ENCODE measurements around the gene GPX6.
"Not testable (repeated sequence)": the region's sequence is repeated elsewhere in the genome, so short reads cannot be mapped to it uniquely, and the experiment has no call there.

The GPX6 gene

DNA sequence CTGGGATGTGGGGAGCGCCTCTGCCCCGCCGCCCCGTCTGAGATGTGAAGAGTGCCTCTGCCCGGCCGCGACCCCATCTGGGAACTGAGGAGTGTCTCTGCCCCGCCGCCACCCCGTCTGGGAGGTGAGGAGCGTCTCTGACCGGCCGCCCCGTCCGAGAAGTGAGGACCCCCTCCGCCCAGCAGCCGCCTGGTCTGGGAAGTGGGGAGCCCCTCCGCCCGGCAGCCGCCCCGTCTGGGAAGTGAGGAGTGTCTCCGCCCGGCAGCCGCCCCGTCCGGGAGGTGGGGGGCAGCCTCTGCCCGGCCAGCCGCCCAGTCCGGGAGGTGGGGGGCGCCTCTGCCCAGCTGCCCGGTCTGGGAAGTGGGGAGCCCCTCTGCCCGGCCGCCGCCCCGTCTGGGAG, 13.5 kb downstream of the GPX6 start:
- H3K4me1 Mint-ChIP-seq (ENCODE audit: low read depth); H3K27ac Mint-ChIP-seq; H3K36me3 Mint-ChIP-seq; H3K27me3 Mint-ChIP-seq; H3K4me3 Mint-ChIP-seq; H3K9me3 Mint-ChIP-seq (ENCODE audit: low read depth): not testable (repeated sequence)

DNA sequence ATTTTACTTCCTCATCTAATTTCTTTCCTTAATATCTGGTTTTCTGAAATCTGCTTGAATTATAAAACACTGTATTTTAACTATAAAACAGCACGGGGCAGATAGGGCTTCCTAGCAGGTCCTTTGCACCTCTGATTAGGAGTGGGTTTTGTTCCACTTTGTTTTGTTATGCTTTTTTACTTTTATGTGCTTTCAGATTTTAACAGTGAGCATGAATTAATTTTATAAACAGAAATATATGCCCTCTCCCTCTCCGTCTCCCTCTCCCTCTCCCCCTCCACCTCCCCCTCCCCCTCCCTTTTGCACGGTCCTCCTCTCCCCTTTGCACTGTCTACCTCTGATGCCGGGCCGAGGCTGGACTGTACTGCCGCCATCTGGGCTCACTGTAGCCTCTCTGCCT, 14.3 kb downstream of the GPX6 start:
- Mint-ChIP-seq H3K27me3 (peaks cover 4% of the 10 kb centered on the region), H3K9me3 (ENCODE audit: low read depth) (no peaks in the 10 kb centered on the region), H3K4me1 (ENCODE audit: low read depth) (peaks cover 1% of the 10 kb centered on the region), H3K27ac (no peak overlapping the region), H3K4me3 (no peak overlapping the region), H3K36me3 (no peaks in the 10 kb centered on the region)

DNA sequence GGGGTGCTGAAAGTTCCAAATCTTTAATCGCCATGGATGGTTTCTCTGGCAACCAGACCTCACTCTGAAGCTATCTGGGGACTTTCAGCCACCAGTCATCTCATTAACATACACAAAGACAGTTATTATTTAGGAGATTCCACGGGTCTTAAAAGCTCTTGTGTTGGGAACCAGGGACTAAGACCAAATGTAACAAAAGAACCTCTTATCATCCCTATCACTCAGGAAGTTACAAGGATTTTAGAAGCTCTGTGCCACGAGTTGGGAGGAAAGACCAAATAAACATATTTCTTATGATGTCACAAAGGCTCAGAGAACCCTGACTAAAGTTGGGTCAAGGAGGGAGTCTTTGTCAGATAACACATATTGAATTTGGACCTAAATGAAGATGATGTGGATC, 17.7 kb downstream of the GPX6 start:
- Mint-ChIP-seq H3K4me3 (no peak overlapping the region), H3K4me1 (ENCODE audit: low read depth) (no peaks in the 10 kb centered on the region), H3K36me3 (no peaks in the 10 kb centered on the region), H3K27ac (no peak overlapping the region), H3K27me3 (peaks cover 9% of the 10 kb centered on the region), H3K9me3 (ENCODE audit: low read depth) (no peaks in the 10 kb centered on the region)

DNA sequence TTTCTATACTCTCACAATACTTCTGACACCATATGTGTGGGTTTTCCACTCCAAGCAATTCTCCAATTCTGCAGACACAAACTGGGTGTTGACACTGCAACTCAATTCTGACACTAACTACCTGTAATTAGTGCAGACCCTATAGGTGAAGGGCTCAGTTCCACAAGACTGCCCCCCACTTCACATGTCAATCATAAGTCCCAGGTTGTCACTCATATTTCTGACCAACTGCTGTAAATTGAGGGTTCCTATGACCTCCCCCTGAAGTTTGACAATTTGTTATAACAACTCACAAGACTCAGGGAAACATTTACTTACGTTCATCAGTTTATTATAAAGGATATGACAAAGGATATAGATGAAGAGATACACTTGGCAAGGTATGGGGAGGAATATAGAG, 18.3 kb downstream of the GPX6 start:
- no peaks in the 10 kb centered on the region for H3K9me3 Mint-ChIP-seq (ENCODE audit: low read depth)
- H3K4me1 Mint-ChIP-seq (ENCODE audit: low read depth): no peaks in the 10 kb centered on the region
- no peak overlapping the region for H3K4me3 Mint-ChIP-seq
- H3K36me3 Mint-ChIP-seq: no peaks in the 10 kb centered on the region
- H3K27ac Mint-ChIP-seq: no peak overlapping the region
- H3K27me3 Mint-ChIP-seq: peaks cover 12% of the 10 kb centered on the region

DNA sequence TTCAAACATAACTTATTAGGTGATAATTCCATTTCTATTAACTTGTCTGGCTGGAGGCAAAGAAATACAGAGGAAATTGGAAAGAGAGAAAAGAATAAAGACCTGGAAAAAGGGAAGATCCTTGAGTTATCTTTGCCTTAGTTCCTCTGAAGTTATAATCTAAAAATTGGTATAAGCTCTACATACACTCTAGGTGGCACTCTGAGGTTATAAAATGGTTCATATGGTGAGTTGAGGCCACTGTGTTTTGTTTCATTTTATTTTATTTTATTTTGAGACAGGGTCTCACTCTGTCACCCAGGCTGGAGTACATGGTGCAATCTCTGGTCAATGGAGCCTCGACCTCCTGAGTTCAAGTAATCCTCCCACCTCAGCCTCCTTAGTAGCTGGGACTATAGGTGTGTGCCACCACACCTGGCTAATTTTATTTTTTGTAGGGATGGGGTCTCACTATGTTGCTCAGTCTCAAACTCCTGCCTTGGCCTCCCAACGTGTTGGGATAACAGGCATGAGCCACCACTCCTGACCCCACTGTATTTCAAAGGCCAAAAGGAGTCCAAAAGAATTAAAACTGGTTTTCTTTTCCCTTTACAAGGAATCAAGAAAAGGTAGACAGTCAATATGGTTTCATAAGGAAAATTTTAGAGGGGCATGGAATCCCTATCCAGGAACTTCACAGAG, 19.4 kb downstream of the GPX6 start:
- Mint-ChIP-seq H3K36me3 (no peaks in the 10 kb centered on the region), H3K4me1 (ENCODE audit: low read depth) (peaks cover 6% of the 10 kb centered on the region), H3K27ac (no peak overlapping the region), H3K4me3 (no peak overlapping the region), H3K27me3 (peaks cover 21% of the 10 kb centered on the region), H3K9me3 (ENCODE audit: low read depth) (no peaks in the 10 kb centered on the region)

DNA sequence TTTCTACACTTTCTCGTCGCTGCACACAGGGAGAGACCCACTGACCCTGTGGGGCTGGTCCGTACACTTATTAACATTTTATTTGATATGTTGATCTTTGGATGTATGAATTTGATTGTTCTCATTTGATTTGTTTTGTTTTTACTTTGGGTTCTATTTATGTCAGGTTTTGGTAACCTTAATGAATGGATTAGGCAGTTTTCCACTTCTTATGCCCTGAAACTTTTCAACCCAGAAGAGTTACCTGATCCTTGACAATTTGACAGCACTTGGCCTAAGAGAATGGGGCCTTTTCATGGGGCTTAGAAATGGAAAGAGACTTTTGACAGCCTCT, 23.6 kb downstream of the GPX6 start:
- peak overlapping the region; percentile 59 for H3K4me3 Mint-ChIP-seq
- H3K36me3 Mint-ChIP-seq: no peaks in the 10 kb centered on the region
- H3K4me1 Mint-ChIP-seq (ENCODE audit: low read depth): peaks cover 23% of the 10 kb centered on the region
- H3K9me3 Mint-ChIP-seq (ENCODE audit: low read depth): no peaks in the 10 kb centered on the region
- H3K27ac Mint-ChIP-seq: no peak overlapping the region
- H3K27me3 Mint-ChIP-seq: peaks cover 37% of the 10 kb centered on the region

DNA sequence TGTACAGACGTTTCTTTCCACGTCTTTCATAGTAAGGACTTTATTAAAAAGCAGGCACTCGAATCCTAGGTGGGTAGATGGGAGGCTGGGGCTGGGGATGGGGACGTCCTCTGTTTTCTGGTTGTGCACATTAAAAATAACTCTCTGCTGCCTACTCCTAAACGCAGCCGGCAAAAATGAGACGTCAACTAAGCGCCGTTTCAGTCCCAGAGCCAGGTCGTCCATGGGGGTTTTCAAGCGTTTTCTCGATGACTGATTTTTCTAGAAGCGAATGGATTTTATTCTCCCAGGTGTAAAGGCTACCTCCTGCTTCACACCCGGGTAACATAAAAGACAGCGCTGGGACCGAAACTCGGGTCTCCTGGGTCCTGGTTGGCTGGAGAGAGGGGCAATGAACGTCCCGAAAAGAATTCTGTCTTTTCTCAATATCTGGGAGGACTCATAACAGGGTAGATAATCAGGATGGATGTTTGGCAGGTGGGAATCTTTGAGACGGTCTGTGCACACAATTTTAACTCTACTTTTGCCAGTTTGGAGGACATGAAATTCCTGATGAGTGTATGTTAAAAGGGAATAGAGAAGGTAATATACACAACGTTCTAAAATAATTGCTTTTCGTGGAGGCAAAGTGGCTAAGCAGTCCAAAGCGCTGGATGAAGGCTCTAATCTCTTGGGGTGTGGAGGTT, 25.2 kb downstream of the GPX6 start:
- Mint-ChIP-seq H3K9me3 (ENCODE audit: low read depth) (no peaks in the 10 kb centered on the region), H3K27ac (peak overlapping the region; percentile 52), H3K4me3 (peak overlapping the region; percentile 83), H3K27me3 (peaks cover 37% of the 10 kb centered on the region), H3K36me3 (peaks cover 4% of the 10 kb centered on the region), H3K4me1 (ENCODE audit: low read depth) (peaks cover 23% of the 10 kb centered on the region)

DNA sequence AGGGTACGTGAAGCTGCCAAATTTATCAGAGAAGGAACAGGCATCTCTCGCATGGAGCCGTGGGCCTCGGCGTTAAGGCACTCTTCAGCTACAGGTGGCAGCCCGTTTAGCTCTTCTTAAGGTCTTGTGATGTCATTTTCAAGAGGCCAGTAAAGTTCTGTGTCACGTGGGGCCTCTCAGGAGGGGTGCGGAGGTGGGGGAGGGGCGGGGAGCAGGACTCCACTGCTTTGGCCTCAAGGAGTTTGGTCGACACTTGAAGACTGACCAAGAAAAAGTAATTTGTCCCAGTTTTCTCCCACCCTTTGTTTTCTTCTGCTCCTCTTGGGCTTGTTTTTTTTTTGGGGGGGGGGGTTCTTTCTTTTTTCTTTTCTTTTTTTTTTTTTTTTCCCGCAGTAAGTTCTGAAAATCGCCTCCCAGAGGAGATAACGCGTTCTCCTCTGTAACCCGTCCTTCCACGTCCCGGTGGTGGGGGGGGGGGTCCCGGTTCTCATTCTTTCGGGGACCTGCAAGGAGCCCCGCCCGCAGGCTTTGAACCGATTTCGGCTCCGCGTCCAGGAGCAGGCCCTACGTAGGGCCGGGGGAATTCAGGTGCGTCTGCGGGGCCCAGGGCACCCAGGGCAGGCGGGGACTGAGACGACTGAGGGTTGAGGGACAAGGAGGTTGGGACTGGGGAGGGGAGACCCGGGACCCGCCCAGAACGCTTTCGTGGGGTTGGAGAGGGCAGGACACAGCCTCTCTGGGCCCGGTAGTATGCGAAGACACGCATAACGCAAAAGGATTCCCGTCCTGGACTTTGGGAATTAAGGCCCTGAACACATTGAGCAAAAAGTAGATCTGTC, 26.0 kb downstream of the GPX6 start:
- Mint-ChIP-seq H3K9me3 (ENCODE audit: low read depth) (no peaks in the 10 kb centered on the region), H3K4me3 (peak overlapping the region; percentile 83), H3K27me3 (peaks cover 37% of the 10 kb centered on the region), H3K27ac (peak overlapping the region; percentile 84), H3K4me1 (ENCODE audit: low read depth) (peaks cover 23% of the 10 kb centered on the region), H3K36me3 (peaks cover 4% of the 10 kb centered on the region)

DNA sequence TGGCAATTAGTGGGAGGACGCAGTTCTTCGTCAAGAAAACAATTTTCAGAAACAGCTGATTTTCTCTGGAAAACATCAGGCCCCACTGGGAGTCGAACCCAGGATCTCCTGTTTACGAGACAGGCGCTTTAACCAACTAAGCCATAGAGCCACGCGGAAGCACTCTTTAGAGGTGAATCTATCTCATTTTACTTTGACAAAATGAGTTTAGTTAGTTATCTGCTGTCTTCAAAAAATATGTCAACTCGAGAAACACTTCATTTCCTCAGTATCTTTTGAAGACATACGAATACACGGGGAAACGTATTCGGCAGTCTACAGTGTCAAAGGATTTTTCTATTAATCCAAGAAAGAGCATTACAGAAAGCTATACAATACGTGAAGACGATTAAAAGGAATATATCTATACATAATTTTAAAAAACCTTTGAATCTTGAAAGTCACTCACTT, 26.7 kb downstream of the GPX6 start:
- H3K36me3 Mint-ChIP-seq: peaks cover 4% of the 10 kb centered on the region
- H3K9me3 Mint-ChIP-seq (ENCODE audit: low read depth): no peaks in the 10 kb centered on the region
- peaks cover 23% of the 10 kb centered on the region for H3K4me1 Mint-ChIP-seq (ENCODE audit: low read depth)
- peaks cover 37% of the 10 kb centered on the region for H3K27me3 Mint-ChIP-seq
- peak overlapping the region; percentile 83 for H3K4me3 Mint-ChIP-seq
- H3K27ac Mint-ChIP-seq: peak overlapping the region; percentile 84

DNA sequence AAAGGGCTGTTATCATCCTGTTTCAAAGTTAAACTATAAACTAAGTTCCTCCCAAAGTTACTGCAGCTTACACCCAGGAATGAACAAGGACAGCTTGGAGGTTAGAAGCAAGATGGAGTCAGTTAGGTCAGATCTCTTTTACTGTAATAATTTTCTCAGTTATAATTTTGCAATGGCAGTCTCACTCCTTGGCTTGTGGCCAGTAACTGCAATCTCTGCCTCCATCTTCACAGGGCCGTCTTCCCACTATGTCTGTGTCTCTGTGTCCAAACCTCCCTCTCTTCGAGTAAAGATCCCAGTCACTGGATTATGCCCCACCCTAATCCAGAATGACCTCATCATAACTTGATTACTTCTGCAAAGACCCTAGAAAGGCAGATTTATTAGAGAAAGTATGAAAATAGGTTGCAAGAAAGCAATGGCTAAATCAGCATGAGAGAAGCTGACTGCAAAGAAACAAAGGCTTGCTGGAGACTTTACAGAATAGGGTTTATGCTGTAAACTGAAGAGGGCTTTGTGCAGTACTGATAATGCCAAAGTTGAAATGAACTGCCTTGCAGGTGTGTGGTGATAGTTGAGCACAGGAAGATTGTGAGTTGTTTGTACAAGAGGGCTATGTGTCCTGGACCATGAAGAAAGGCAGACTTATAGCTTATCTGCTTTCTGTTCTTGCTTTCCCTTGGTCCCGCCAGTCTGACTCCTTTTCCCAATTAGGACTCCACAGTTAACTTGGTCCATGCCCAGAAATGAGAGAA, 28.4 kb downstream of the GPX6 start:
- H3K27me3 Mint-ChIP-seq: peaks cover 37% of the 10 kb centered on the region
- peaks cover 6% of the 10 kb centered on the region for H3K36me3 Mint-ChIP-seq
- no peaks in the 10 kb centered on the region for H3K9me3 Mint-ChIP-seq (ENCODE audit: low read depth)
- H3K4me3 Mint-ChIP-seq: no peak overlapping the region
- peaks cover 23% of the 10 kb centered on the region for H3K4me1 Mint-ChIP-seq (ENCODE audit: low read depth)
- no peak overlapping the region for H3K27ac Mint-ChIP-seq

DNA sequence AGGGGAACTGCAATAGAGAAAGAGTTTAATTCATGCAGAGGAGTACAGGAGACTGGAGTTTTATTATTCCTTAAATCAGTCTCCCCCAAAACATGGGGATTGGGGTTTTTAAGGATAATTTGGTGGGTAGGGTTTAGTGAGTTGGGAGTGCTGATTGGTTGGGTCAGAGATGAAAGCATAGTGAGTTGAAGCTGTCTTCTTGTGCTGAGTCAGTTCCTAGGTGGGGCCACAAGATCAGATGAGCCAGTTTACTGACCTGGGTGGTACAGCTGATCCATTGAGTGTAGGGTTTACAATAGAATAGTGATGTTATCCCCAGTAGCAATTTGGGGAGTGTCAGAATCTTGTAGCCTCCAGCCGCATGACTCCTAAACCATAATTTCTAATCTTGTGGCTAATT, 29.1 kb downstream of the GPX6 start:
- H3K4me1 Mint-ChIP-seq (ENCODE audit: low read depth): peaks cover 17% of the 10 kb centered on the region
- no peak overlapping the region for H3K27ac Mint-ChIP-seq
- peaks cover 33% of the 10 kb centered on the region for H3K27me3 Mint-ChIP-seq
- H3K36me3 Mint-ChIP-seq: peaks cover 6% of the 10 kb centered on the region
- no peak overlapping the region for H3K4me3 Mint-ChIP-seq
- no peaks in the 10 kb centered on the region for H3K9me3 Mint-ChIP-seq (ENCODE audit: low read depth)

DNA sequence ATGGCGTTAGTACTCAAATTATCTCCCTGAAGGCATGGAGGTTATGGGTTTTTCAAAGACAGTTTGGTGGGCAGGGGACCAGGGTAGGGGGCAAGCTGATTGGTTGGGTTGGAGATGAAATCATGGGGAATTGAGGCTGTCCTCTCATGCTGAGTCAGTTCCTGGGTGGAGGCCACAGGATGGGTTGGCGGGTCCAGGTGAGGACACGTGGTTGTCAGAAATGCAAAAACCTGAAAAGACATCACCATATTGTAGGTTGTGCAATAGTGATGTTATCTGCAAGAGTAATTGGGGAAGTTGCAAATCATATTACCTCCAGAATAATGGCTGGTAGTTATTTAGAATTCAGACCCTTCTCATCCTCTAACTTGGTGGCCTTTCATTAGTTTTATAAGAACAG, 30.1 kb downstream of the GPX6 start:
- H3K27me3 Mint-ChIP-seq: peaks cover 33% of the 10 kb centered on the region
- no peaks in the 10 kb centered on the region for H3K9me3 Mint-ChIP-seq (ENCODE audit: low read depth)
- H3K36me3 Mint-ChIP-seq: peaks cover 6% of the 10 kb centered on the region
- no peak overlapping the region for H3K27ac Mint-ChIP-seq
- H3K4me1 Mint-ChIP-seq (ENCODE audit: low read depth): peaks cover 13% of the 10 kb centered on the region
- H3K4me3 Mint-ChIP-seq: no peak overlapping the region

DNA sequence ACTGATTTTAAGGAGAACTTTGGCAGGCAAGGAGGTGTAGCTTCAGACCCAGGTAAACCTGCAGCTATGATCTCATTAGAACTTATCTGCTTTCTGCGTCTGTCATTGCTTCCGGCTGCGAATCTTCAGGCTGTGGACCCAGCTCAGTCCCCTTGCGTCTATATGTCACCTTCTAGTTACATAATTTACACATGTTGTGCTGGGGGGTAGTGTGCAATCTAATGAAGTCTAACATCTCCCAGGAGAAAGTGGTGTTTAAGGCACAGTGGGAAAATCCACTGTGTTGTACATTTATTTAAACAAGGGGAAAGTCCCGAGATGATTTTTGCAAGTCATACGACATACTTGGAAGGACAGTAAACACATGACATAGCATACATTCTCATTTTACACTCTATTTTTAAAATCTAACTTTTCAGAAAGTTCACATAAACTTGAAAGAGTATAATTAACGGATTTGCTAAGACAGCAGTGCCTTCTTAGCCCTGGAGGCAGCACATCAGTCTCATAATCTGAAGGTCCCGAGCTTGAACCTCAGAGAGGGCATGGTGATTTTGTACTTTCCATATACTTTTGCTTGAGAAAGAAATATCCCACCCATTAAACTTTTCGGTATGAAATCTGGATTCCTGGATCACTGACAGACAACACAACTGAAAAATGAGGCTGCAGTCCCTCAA, 35.2 kb downstream of the GPX6 start:
- Mint-ChIP-seq H3K4me3 (no peak overlapping the region), H3K36me3 (peaks cover 2% of the 10 kb centered on the region), H3K4me1 (ENCODE audit: low read depth) (peaks cover 9% of the 10 kb centered on the region), H3K27me3 (peaks cover 40% of the 10 kb centered on the region), H3K27ac (no peak overlapping the region), H3K9me3 (ENCODE audit: low read depth) (no peaks in the 10 kb centered on the region)

DNA sequence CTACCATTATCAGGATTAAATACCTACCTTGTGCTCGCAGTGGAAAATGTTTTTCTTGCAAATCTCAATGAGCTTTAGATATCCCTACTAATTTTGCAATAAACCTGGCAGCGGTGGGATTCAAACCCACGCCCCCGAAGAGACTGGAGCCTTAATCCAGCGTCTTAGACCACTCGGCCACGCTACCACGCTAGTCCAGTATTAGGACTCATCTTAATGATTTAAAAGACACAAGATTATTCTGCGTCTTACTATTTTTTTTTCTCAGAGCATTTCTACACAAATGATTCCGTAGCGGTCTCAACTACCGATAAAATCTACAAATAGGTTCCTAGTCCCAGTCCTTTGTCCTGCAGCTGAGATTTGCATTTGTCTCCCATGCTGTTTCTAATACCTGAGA, 37.1 kb downstream of the GPX6 start:
- peaks cover 14% of the 10 kb centered on the region for H3K4me1 Mint-ChIP-seq (ENCODE audit: low read depth)
- no peaks in the 10 kb centered on the region for H3K9me3 Mint-ChIP-seq (ENCODE audit: low read depth)
- peak overlapping the region; percentile 64 for H3K4me3 Mint-ChIP-seq
- H3K27ac Mint-ChIP-seq: no peak overlapping the region
- H3K27me3 Mint-ChIP-seq: peaks cover 40% of the 10 kb centered on the region
- H3K36me3 Mint-ChIP-seq: peaks cover 4% of the 10 kb centered on the region
